ENCODE data around the gene UNC45A.
"Not testable (repeated sequence)": the region's sequence is repeated elsewhere in the genome, so short reads cannot be mapped to it uniquely, and the experiment has no call there.

UNC45A gene, protein sequence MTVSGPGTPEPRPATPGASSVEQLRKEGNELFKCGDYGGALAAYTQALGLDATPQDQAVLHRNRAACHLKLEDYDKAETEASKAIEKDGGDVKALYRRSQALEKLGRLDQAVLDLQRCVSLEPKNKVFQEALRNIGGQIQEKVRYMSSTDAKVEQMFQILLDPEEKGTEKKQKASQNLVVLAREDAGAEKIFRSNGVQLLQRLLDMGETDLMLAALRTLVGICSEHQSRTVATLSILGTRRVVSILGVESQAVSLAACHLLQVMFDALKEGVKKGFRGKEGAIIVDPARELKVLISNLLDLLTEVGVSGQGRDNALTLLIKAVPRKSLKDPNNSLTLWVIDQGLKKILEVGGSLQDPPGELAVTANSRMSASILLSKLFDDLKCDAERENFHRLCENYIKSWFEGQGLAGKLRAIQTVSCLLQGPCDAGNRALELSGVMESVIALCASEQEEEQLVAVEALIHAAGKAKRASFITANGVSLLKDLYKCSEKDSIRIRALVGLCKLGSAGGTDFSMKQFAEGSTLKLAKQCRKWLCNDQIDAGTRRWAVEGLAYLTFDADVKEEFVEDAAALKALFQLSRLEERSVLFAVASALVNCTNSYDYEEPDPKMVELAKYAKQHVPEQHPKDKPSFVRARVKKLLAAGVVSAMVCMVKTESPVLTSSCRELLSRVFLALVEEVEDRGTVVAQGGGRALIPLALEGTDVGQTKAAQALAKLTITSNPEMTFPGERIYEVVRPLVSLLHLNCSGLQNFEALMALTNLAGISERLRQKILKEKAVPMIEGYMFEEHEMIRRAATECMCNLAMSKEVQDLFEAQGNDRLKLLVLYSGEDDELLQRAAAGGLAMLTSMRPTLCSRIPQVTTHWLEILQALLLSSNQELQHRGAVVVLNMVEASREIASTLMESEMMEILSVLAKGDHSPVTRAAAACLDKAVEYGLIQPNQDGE

DNA sequence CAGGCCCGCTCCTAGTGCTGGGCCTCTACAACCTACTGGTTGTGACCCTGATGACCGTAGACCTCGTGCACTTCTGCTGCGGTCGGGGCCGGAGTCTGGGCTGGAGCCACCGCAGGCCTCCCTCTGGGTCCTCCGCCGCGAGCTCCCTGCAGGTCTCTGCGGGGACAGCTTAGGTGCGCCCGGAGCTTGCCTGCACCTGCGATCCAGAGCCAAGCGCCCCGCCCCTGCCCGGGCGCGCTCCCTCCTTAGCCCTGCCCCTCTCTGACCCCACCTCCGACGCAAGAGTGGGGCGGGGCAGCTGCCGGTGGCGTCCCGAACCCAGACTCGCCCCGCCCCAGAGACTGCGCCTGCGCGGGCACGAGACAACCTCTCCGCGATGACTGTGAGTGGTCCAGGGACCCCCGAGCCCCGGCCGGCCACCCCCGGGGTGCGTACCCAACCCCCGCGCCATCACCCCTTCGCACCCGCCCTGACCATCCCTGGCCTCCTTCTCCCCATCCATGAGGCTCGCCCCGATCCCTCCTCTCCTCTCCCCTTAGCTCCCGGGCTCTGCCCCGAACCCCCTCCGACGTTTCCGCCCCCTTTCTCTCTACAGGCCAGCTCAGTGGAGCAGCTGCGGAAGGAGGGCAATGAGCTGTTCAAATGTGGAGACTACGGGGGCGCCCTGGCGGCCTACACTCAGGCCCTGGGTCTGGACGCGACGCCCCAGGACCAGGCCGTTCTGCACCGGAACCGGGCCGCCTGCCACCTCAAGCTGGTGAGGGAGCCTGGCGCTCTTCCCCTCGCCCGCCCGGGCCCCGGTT lies at the start of gene UNC45A:
Gene UNC45A, plus strand, starts transcription at position 337 of the 803 bp plus-strand sequence. Its CDS starts 40 bp downstream, at position 377.
- DNase-seq = peak; percentile 61 to 79

DNA sequence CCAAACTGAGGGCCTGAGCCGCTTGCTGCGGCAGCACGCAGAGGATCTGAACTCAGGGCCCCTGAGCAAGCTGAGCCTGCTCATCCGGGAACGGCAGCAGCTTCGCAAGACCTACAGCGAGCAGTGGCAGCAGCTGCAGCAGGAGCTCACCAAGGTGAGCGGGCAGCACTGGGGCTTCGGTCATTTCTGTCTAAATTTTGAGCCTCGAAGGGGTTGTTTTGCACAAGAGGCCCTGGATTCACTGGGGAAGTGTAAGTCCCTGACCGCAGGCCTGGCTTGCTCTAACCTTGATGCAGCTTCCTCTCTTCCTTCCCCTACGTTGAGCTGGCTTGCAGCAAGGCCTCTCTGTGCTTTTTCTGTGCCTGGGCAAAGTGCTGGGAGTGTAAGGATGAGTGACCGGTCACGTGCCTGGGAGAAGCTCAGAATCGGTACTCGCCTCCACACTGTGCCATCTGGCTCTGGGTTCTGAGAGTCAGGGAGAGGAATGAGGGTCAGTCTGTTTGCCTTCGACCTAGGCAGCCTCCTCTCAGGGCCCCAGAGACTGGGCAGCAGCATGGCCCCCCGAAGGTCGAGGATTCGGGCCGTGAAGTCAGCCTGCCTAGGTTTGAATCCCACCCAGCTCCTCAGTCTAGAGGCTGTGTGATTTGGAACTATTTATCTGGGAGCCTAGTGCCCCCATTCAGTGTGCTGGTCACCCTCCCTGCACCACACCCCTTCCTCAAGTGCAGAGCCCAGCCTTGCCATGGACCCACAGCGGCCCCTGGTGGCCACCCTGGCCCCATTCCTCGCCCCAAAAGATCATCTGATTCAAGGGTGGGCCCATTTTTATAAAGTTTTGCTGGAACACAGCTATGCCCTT lies 49.4 kb upstream of the UNC45A start:
- DNase-seq = peak; percentile 87 to 94

DNA sequence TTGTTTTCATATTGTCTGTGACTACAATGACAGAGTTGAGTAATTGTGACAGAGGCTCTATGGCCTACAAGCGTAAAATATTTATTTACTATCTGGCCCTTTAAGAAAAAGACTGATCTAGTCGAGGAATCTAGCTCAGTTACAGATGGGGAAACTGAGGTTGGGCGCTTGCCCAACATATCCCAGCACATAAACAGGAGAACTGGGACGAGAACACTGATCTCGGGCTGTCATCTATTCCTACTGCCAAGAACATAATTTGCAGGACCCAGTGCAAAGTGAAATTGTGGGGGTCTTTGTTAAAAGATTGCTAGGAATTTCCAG lies 48.8 kb upstream of the UNC45A start:
- no peak for DNase-seq

DNA sequence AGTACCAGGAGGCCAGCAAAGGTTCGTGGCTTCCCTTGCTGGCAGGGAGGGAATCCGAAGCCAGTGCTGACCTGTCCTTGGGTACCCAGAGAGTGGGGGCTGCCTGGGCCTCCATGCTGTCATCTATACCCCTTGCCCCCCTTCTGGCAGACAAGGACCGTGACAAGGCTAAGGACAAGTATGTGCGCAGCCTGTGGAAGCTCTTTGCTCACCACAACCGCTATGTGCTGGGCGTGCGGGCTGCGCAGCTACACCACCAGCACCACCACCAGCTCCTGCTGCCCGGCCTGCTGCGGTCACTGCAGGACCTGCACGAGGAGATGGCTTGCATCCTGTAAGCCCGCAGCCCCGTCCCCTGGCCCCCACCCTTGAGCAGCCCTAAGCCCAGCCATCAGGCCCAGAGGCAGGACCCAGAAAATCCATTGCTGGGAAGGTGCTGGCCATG lies 48.0 kb upstream of the UNC45A start:
- no peak for DNase-seq

DNA sequence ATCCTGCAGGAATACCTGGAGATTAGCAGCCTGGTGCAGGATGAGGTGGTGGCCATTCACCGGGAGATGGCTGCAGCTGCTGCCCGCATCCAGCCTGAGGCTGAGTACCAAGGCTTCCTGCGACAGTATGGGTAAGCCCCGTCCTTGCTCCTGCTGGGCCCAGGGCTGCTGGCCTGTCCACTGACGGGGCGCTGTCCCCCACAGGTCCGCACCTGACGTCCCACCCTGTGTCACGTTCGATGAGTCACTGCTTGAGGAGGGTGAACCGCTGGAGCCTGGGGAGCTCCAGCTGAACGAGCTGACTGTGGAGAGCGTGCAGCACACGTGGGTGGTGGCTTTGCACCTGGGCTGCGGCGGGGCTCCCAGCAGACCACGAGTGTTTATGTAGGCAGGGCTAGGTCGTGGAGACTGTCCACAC lies 45.8 kb upstream of the UNC45A start:
- no peak for DNase-seq

DNA sequence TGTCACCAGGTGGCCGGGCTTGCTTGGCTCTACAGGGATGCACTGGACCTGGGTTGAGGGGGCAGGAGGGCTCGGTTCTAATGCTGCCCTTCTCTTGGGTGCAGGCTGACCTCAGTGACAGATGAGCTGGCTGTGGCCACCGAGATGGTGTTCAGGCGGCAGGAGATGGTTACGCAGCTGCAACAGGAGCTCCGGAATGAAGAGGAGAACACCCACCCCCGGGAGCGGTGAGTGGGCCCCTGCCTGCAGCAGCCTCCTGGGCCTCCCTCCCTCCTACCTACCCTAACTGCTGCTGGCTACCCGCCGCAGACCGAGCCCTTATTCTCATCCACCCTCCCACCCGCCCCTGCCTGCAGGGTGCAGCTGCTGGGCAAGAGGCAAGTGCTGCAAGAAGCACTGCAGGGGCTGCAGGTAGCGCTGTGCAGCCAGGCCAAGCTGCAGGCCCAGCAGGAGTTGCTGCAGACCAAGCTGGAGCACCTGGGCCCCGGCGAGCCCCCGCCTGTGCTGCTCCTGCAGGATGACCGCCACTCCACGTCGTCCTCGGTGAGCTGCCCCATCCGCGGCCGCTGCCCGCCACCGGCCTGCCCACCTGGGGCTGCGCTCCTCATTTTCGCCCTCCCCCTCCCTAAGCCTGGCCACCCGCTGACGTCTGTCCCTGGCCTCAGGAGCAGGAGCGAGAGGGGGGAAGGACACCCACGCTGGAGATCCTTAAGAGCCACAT lies 45.2 kb upstream of the UNC45A start:
- no peak for DNase-seq

DNA sequence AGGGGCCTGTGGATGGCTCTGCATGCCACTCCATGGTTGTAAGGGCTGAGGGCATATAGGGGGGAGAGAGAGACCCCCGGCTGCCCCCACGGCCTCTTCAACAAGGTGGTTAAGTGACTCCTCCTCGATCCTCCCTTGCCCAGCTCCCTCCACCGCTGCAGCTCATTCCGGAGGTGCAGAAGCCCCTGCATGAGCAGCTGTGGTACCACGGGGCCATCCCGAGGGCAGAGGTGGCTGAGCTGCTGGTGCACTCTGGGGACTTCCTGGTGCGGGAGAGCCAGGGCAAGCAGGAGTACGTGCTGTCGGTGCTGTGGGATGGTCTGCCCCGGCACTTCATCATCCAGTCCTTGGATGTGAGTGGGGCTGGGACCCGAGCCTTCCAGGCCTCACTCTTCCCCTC lies 44.2 kb upstream of the UNC45A start:
- DNase-seq = no peak

DNA sequence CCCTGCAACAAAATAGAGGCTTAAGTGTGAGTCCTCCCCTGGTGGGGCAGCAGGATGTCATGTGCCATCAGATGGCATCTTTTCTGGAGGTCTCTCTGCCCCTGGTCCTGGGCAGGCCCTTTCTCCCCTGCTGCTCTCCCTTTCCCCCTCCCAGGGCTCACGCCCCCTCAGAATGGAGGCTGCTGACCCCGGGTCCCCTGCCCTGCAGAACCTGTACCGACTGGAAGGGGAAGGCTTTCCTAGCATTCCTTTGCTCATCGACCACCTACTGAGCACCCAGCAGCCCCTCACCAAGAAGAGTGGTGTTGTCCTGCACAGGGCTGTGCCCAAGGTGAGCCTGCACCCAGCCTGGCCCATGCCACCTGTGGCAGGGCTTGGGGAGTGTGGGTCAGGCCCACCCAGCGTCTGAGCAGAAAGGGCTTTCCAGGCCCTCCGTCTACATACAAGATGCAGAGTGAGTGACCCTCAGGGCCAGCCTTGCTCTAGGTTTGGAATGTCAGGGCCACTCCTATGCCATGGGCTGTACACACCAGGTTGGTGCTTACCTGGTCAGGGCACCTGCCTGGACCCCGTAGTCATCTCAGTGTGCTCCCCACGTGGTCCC lies 43.6 kb upstream of the UNC45A start:
- no peak for DNase-seq

DNA sequence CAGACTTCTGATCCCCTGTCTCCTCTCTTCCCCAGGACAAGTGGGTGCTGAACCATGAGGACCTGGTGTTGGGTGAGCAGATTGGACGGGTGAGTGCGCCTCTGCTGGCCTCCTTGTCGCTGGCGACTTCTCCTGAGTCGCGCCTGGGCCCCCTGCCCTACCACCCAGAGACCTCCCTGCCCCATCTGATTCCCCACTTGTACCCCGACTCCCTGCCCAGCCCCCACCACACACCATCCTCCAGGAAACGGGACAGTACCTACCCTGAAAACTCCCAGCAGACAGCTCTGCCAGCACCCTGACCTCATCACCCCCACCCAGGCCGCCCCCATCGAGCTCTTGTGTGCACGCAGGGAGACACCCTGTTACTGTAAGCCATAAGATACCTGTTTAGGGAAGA lies 43.1 kb upstream of the UNC45A start:
- DNase-seq = no peak

DNA sequence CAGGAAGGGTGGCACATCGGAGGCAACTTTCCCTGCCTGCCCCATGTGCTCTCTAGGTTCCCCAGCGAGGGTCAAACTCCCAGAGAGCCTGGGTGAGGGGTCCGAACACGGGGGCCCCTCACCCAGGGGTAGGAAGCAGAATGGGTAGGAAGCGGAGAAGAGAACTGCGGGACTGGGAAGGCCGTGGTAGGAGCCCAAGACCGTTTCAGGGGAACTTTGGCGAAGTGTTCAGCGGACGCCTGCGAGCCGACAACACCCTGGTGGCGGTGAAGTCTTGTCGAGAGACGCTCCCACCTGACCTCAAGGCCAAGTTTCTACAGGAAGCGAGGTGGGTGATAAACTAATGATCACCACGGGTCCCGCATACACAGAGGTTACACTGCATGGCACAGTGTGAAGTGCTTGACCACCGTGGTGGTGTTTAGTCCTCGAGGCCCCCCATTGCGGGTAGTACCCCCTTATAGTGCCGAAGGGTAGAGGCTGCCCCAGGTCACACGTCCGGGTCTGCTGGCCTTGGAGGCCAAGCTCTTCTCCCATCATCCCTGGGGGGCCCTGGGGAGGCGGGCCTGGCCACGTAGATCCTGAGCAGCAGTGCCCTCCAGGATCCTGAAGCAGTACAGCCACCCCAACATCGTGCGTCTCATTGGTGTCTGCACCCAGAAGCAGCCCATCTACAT lies 42.4 kb upstream of the UNC45A start:
- DNase-seq = no peak

DNA sequence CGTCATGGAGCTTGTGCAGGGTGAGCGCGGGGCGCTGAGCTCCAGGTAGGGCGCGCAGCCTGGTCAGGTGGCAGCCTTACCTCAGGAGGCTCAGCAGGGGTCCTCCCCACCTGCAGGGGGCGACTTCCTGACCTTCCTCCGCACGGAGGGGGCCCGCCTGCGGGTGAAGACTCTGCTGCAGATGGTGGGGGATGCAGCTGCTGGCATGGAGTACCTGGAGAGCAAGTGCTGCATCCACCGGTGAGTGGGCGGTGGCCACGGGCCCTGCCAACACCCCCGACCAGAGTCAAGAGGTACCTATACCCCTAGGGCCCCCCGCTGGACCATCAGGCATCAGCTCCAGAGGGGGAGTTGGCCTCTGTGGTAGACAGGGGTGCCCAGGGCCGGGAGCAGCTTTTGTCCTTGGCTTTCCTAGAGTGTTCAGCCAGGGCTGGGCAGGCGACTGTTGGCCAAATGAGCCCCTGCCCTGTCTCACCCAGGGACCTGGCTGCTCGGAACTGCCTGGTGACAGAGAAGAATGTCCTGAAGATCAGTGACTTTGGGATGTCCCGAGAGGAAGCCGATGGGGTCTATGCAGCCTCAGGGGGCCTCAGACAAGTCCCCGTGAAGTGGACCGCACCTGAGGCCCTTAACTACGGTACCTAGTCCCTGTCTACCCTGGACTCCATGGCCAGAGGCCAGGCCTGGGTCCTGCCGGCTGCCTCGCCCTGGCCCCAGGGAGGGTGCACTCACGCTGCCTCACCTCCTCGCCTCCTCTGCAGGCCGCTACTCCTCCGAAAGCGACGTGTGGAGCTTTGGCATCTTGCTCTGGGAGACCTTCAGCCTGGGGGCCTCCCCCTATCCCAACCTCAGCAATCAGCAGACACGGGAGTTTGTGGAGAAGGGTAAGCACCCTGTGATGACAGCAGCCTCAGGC lies 41.7 kb upstream of the UNC45A start:
- DNase-seq = no peak

DNA sequence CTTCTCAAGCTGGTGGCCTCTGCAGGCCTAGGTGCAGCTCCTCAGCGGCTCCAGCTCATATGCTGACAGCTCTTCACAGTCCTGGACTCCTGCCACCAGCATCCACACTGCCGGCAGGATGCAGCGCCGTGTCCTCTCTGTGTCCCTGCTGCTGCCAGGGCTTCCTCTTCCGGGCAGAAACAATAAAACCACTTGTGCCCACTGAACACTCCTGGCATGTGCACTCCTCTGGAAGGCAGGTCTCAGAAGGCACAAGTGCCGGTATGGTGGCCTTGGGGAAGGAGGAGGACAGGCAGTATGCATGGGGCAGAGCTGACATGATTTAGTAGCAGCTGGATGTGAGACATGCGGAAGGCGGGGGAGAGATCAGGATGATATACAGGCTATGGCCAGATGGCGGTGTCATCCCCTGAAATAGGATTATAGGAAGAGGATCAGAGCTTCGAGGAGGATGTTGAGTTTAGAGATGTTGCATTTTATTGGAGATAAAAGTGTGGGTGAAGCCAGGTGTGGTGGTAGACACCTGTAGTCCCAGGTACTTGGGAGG lies 39.4 kb upstream of the UNC45A start:
- DNase-seq = peak in 1 of 2 experiments; percentile 17

DNA sequence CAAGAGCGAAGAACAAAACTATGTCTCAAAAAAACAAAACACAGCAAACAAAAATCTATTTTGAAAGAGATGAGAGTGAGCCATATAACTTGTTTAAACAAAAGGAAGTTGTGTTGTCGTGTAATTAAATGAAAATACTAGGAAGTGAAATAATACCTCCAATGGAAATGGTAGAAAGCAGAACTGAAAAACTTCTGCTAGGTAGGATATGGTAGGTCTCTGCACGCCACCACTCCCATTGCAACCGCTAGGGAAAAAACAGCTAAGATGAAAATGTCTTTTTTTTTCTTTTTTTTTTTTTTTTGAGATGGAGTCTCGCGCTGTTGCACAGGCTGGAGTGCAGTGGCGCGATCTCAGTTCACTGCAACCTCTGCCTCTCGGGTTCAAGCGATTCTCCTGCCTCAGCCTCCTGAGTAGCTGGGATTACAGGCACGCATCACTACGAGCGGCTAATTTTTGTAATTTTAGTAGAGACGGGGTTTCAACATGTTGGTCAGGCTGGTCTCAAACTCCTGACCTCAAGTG lies 37.9 kb upstream of the UNC45A start:
- DNase-seq = not testable (repeated sequence)

DNA sequence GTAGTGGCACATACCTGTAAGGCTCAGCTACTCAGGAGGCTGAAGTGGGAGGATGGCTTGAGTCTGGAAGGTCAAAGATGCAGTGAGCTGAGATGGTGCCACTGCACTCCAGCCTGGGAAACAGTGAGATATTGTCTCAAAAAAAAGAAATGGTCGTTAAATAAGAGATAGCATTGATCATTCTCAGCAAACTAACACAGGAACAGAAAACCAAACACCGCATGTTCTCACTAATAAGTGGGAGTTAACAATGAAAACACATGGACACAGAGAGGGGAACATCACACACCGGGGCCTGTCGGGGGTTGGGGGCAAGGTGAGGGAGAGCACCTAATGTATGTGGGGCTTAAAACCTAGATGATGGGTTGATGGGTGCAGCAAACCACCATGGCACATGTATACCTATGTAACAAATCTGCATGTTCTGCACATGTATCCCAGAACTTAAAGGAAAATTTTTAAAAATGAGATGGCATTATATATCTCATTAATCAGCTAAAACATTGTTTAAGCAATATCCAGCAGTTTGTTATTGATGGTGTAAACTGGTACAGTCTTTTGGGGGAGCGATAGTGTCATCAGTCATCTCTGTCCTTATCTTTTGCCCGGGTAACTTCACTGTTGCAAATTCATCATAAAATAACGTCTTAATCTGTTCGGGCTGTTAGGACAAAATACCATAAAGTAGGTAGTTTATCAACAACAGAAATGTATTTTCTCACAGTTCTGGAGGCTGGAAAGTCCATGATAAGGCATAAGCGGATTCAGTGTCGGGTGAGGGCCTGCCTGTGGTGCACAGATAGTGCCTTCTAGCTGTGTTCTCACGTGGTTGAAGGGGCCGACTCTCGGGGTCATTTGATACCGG lies 33.7 kb upstream of the UNC45A start:
- DNase-seq = no peak

DNA sequence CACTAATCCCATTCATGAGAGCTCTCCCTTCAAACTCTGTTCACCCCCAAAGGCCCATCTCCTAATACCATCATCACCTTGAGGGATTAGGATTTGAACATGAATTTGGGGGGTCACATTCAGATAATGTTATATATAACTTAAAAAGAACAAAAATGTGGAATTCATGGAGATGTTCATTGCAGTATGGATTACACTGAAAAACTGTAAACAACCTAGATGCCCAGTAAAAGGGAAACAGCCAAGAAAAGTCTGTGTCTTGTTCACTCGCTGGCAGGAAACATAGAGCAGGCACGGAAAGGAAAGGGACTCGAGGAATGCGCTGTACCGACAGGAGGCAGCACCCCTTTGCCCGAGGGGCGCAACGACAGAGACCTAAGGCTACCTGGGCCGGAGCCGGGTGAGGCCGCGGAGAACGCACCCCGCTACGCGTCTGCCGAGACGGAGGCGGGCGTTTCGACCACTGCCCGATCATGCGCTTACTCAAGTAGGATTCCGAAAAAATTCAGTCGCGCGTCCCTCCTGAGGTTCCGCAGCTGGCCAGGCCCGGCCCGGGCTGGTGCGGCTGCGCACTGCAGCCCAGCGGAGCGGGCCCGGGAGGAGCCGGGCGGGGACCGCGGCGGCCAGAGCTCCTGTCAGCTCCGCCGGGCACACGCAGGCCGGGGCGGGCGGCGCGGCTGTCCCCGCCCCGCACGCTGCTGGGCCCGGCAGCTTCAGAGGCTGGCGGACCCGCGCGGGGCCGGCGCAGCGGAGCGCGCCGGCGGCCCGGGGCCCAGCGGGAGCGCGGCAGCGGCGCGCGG lies 32.8 kb upstream of the UNC45A start:
- DNase-seq = peak; percentile 83 to 84
